ENCODE results near the gene RND2.

The RND2 gene

GRCh38 chr17:43006639-43007551, 18.1 kb upstream of the RND2 start, which contains the start of gene IFI35:
TSS of gene IFI35 (plus strand) at chr17:43006784. CDS start at chr17:43006948, 164 bp downstream.
- peak; percentile 35 for DNase-seq

- no peak for DNase-seq
Observed at GRCh38 chr17:43010667-43011308, 14.2 kb upstream of the RND2 start.

- no peak for DNase-seq
Observed at GRCh38 chr17:43011728-43012472, 13.1 kb upstream of the RND2 start.

GRCh38 chr17:43013296-43013695, 11.7 kb upstream of the RND2 start:
- no peak for DNase-seq

GRCh38 chr17:43014020-43014648, 10.9 kb upstream of the RND2 start:
- DNase-seq, result no peak

GRCh38 chr17:43014649-43015542, 10.1 kb upstream of the RND2 start:
- no peak for DNase-seq

- no peak for DNase-seq
Observed at GRCh38 chr17:43015579-43015978, 9.5 kb upstream of the RND2 start.

- no peak for DNase-seq
Observed at GRCh38 chr17:43016216-43016615, 8.8 kb upstream of the RND2 start.

GRCh38 chr17:43018008-43018853, 6.8 kb upstream of the RND2 start:
- DNase-seq, result peak; percentile 8

- no peak for DNase-seq
Observed at GRCh38 chr17:43018932-43019331, 6.1 kb upstream of the RND2 start.

GRCh38 chr17:43019418-43019817, 5.6 kb upstream of the RND2 start:
- DNase-seq, result no peak

- no peak for DNase-seq
Observed at GRCh38 chr17:43020030-43020621, 4.9 kb upstream of the RND2 start.

- DNase-seq, result no peak
Observed at GRCh38 chr17:43020789-43021740, 4.0 kb upstream of the RND2 start.

GRCh38 chr17:43021741-43022512, 3.1 kb upstream of the RND2 start, which contains the start of gene VAT1:
TSS of gene VAT1 (minus strand) at chr17:43022385. CDS start at chr17:43022322, 63 bp downstream.
- DNase-seq, result peak; percentile 58

- no peak for DNase-seq
Observed at GRCh38 chr17:43025290-43025657, 243 bp downstream of the RND2 start.

GRCh38 chr17:43025766-43026537, 921 bp downstream of the RND2 start:
- DNase-seq, result no peak

- DNase-seq, result no peak
Observed at GRCh38 chr17:43026595-43026994, 1.6 kb downstream of the RND2 start.
